Measurements from ENCODE around the gene RALGPS1. TPM values are rescaled to one million over a fixed set of nuclear protein-coding genes. Genes with fewer than 3 reads are reported as not detected.
A peak's percentile ranks its signal among the peaks of the same experiment; 100 is the strongest.

The RALGPS1 gene
- total and polyA plus RNA-seq, 4 donors: 34.4 to 80.9 (median 73.2) TPM

- DNase-seq (ENCODE audit: low read depth in 4 of 6, low spot score in 6 of 6): no peak
- H3K36me3 ChIP-seq (ENCODE audit: control insufficient read depth, insufficient read depth, low read length): no peaks in the 10 kb centered on the region
- H3K27ac ChIP-seq (ENCODE audit: low read depth, low read length): no peak overlapping the region
- no peaks in the 10 kb centered on the region for H3K9me3 ChIP-seq (ENCODE audit: control insufficient read depth, insufficient read depth, low read length)
- WGBS (ENCODE audit: insufficient coverage): no CpG with 5 or more reads among the region's 7 CpGs
- no peaks in the 10 kb centered on the region for H3K27me3 ChIP-seq (ENCODE audit: control insufficient read depth, insufficient read depth, low read length)
- no peak overlapping the region for H3K4me3 ChIP-seq (ENCODE audit: low read depth, low read length)
- no peaks in the 10 kb centered on the region for H3K4me1 ChIP-seq (ENCODE audit: control insufficient read depth, insufficient read depth, low read length)
Observed at GRCh38 chr9:126945682-126946081, 31.1 kb downstream of the RALGPS1 start.

DNA sequence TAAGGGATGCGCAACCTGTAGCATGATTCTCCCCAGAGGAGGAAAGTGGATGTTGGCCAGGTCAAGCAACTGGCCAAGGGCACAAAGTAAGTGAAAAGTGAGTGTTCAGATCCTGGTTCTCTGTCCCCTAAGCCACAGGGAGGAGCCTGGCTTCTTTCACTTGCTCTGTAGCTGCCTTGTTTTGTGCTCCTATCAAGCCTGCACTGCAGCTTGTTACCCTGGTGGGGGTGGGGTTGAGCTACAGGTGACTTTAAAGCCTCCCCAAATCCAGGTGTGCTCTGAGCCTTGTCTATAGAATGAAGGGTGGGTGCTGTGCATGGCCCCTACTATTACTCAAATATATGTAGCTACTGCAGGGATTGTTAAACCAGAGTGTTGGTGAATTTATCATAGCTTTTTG, 32.9 kb downstream of the RALGPS1 start:
- no peaks in the 10 kb centered on the region for H3K9me3 ChIP-seq (ENCODE audit: control insufficient read depth, insufficient read depth, low read length)
- WGBS (ENCODE audit: insufficient coverage): no CpG with 5 or more reads among the region's 1 CpG

GRCh38 chr9:126952205-126952977, 37.8 kb downstream of the RALGPS1 start:
- Histone ChIP-seq H3K27me3 (ENCODE audit: control insufficient read depth, insufficient read depth, low read length) (no peaks in the 10 kb centered on the region), H3K27ac (ENCODE audit: low read depth, low read length) (peak overlapping the region; percentile 80), H3K4me3 (ENCODE audit: low read depth, low read length) (no peak overlapping the region), H3K36me3 (ENCODE audit: control insufficient read depth, insufficient read depth, low read length) (no peaks in the 10 kb centered on the region), H3K9me3 (ENCODE audit: control insufficient read depth, insufficient read depth, low read length) (no peaks in the 10 kb centered on the region), H3K4me1 (ENCODE audit: control insufficient read depth, insufficient read depth, low read length) (peaks cover 16% of the 10 kb centered on the region)
- no peak for DNase-seq (ENCODE audit: low read depth in 4 of 6, low spot score in 6 of 6)
- WGBS (ENCODE audit: insufficient coverage): 63% methylated on average over 6 of the region's 11 CpGs

More for the DNA sequence above, 32.9 kb downstream of the RALGPS1 start:
- no peaks in the 10 kb centered on the region for H3K27me3 ChIP-seq (ENCODE audit: control insufficient read depth, insufficient read depth, low read length)
- H3K27ac ChIP-seq (ENCODE audit: low read depth, low read length): no peak overlapping the region
- no peaks in the 10 kb centered on the region for H3K4me1 ChIP-seq (ENCODE audit: control insufficient read depth, insufficient read depth, low read length)
- H3K36me3 ChIP-seq (ENCODE audit: control insufficient read depth, insufficient read depth, low read length): no peaks in the 10 kb centered on the region
- no peak for DNase-seq (ENCODE audit: low read depth in 4 of 6, low spot score in 6 of 6)
- no peak overlapping the region for H3K4me3 ChIP-seq (ENCODE audit: low read depth, low read length)

- no peaks in the 10 kb centered on the region for H3K36me3 ChIP-seq (ENCODE audit: control insufficient read depth, insufficient read depth, low read length)
- 74% methylated on average over 3 of the region's 8 CpGs for WGBS (ENCODE audit: insufficient coverage)
- no peaks in the 10 kb centered on the region for H3K9me3 ChIP-seq (ENCODE audit: control insufficient read depth, insufficient read depth, low read length)
- H3K27ac ChIP-seq (ENCODE audit: low read depth, low read length): peak overlapping the region; percentile 80
- no peak overlapping the region for H3K4me3 ChIP-seq (ENCODE audit: low read depth, low read length)
- DNase-seq (ENCODE audit: low read depth in 4 of 6, low spot score in 6 of 6): peak in 1 of 6 donors; percentile 56
- H3K27me3 ChIP-seq (ENCODE audit: control insufficient read depth, insufficient read depth, low read length): no peaks in the 10 kb centered on the region
- H3K4me1 ChIP-seq (ENCODE audit: control insufficient read depth, insufficient read depth, low read length): peaks cover 16% of the 10 kb centered on the region
Observed at GRCh38 chr9:126953041-126953809, 38.6 kb downstream of the RALGPS1 start.

DNA sequence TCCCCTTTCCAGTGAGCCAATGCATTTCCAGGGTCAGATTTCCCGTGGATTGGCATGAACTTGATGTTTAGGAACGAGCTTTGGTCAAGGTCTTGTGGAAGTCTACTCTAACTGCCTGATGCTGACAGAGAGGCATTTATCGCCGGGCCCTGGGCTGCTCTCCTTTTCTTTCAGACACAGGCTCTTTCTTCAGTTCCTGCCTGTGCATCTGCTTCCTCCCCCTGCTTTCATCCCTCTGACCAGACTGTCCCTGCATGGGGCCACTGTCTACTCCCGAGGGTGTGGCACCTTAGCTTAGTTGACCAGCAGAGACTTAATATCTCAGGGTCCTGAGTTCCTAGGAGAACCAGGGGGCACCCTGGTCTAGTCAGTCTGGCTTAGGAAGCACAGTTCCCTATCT, 41.2 kb downstream of the RALGPS1 start:
- Histone ChIP-seq H3K36me3 (ENCODE audit: control insufficient read depth, insufficient read depth, low read length) (no peaks in the 10 kb centered on the region), H3K4me1 (ENCODE audit: control insufficient read depth, insufficient read depth, low read length) (peaks cover 16% of the 10 kb centered on the region), H3K4me3 (ENCODE audit: low read depth, low read length) (no peak overlapping the region), H3K9me3 (ENCODE audit: control insufficient read depth, insufficient read depth, low read length) (no peaks in the 10 kb centered on the region), H3K27me3 (ENCODE audit: control insufficient read depth, insufficient read depth, low read length) (no peaks in the 10 kb centered on the region), H3K27ac (ENCODE audit: low read depth, low read length) (peak overlapping the region; percentile 35)
- 41% methylated on average over 5 of the region's 5 CpGs for WGBS (ENCODE audit: insufficient coverage)
- peak in 2 of 6 donors; percentile 32 to 44 for DNase-seq (ENCODE audit: low read depth in 4 of 6, low spot score in 6 of 6)

GRCh38 chr9:126956917-126957686, 42.5 kb downstream of the RALGPS1 start:
- H3K27me3 ChIP-seq (ENCODE audit: control insufficient read depth, insufficient read depth, low read length): no peaks in the 10 kb centered on the region
- peaks cover under 1% of the 10 kb centered on the region for H3K36me3 ChIP-seq (ENCODE audit: control insufficient read depth, insufficient read depth, low read length)
- no peak overlapping the region for H3K27ac ChIP-seq (ENCODE audit: low read depth, low read length)
- WGBS (ENCODE audit: insufficient coverage): 82% methylated on average over 7 of the region's 7 CpGs
- H3K9me3 ChIP-seq (ENCODE audit: control insufficient read depth, insufficient read depth, low read length): no peaks in the 10 kb centered on the region
- peak in 1 of 6 donors; percentile 45 for DNase-seq (ENCODE audit: low read depth in 4 of 6, low spot score in 6 of 6)
- peaks cover 16% of the 10 kb centered on the region for H3K4me1 ChIP-seq (ENCODE audit: control insufficient read depth, insufficient read depth, low read length)
- H3K4me3 ChIP-seq (ENCODE audit: low read depth, low read length): no peak overlapping the region

- no CpG with 5 or more reads among the region's 3 CpGs for WGBS (ENCODE audit: insufficient coverage)
- Histone ChIP-seq H3K27me3 (ENCODE audit: control insufficient read depth, insufficient read depth, low read length) (no peaks in the 10 kb centered on the region), H3K4me1 (ENCODE audit: control insufficient read depth, insufficient read depth, low read length) (peaks cover 22% of the 10 kb centered on the region), H3K4me3 (ENCODE audit: low read depth, low read length) (no peak overlapping the region), H3K9me3 (ENCODE audit: control insufficient read depth, insufficient read depth, low read length) (no peaks in the 10 kb centered on the region), H3K27ac (ENCODE audit: low read depth, low read length) (no peak overlapping the region), H3K36me3 (ENCODE audit: control insufficient read depth, insufficient read depth, low read length) (peaks cover 4% of the 10 kb centered on the region)
- no peak for DNase-seq (ENCODE audit: low read depth in 4 of 6, low spot score in 6 of 6)
Observed at GRCh38 chr9:126957687-126958053, 43.1 kb downstream of the RALGPS1 start.

DNA sequence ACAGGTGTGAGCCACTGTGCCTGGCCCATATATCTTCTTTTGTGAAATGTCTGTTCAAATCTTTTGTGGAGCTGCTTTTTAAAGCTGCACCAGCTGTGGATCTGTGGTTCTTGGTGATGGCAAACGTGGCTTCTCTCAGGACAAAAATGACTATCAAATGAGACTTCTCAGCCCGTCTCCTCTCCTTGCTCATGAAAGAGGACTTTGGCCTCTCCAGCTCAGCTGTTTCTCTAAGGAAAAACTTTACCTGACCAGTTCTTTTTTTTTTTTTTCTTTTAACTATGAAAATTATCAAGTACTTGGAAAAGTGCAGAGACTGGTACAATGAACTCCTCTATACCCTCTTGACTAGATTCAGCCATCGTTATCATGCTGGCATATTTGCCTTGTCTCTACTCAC, 44.8 kb downstream of the RALGPS1 start:
- peaks cover 6% of the 10 kb centered on the region for H3K36me3 ChIP-seq (ENCODE audit: control insufficient read depth, insufficient read depth, low read length)
- DNase-seq (ENCODE audit: low read depth in 4 of 6, low spot score in 6 of 6): no peak

GRCh38 chr9:126959917-126960316, 45.3 kb downstream of the RALGPS1 start:
- Histone ChIP-seq H3K27ac (ENCODE audit: low read depth, low read length) (no peak overlapping the region), H3K4me3 (ENCODE audit: low read depth, low read length) (no peak overlapping the region), H3K36me3 (ENCODE audit: control insufficient read depth, insufficient read depth, low read length) (peaks cover 6% of the 10 kb centered on the region), H3K27me3 (ENCODE audit: control insufficient read depth, insufficient read depth, low read length) (no peaks in the 10 kb centered on the region), H3K4me1 (ENCODE audit: control insufficient read depth, insufficient read depth, low read length) (peaks cover 23% of the 10 kb centered on the region), H3K9me3 (ENCODE audit: control insufficient read depth, insufficient read depth, low read length) (no peaks in the 10 kb centered on the region)
- DNase-seq (ENCODE audit: low read depth in 4 of 6, low spot score in 6 of 6): no peak

More for the DNA sequence above, 44.8 kb downstream of the RALGPS1 start:
- H3K4me3 ChIP-seq (ENCODE audit: low read depth, low read length): no peak overlapping the region
- H3K27me3 ChIP-seq (ENCODE audit: control insufficient read depth, insufficient read depth, low read length): no peaks in the 10 kb centered on the region
- H3K9me3 ChIP-seq (ENCODE audit: control insufficient read depth, insufficient read depth, low read length): no peaks in the 10 kb centered on the region
- peaks cover 23% of the 10 kb centered on the region for H3K4me1 ChIP-seq (ENCODE audit: control insufficient read depth, insufficient read depth, low read length)
- 100% methylated on average over 1 of the region's 3 CpGs for WGBS (ENCODE audit: insufficient coverage)
- H3K27ac ChIP-seq (ENCODE audit: low read depth, low read length): no peak overlapping the region

Measured in spinal cord (tissue), 10 donors.